DOHH2 (cell line): ENCODE measurements around the gene NKTR.
A peak's percentile ranks its signal among the peaks of the same experiment; 100 is the strongest.
"Not testable (repeated sequence)": the region's sequence is repeated elsewhere in the genome, so short reads cannot be mapped to it uniquely, and the experiment has no call there.

Source experiments
- H3F3A ChIP-seq: fragments of 200-600 bp; sonication (generic), shearing (Covaris generic); 2 replicates; pipeline ENCODE4 v1.6.0; 2016; ENCODE audit warnings: antibody characterized with exemption, mild to moderate bottlenecking; ENCODE audit not compliant: control insufficient read depth, insufficient read depth
- H3K27ac ChIP-seq: fragments of 200-600 bp; sonication (generic); 2 replicates; pipeline ENCODE4 v1.5.1; 2014; ENCODE audit warnings: low read depth, mild to moderate bottlenecking, low read length, moderate library complexity
- H3K27me3 ChIP-seq: fragments of 200-600 bp; sonication (generic); 2 replicates; pipeline ENCODE4 v1.6.1; 2014; ENCODE audit warnings: mild to moderate bottlenecking, low read length, mixed read lengths; ENCODE audit not compliant: control insufficient read depth
- H3K36me3 ChIP-seq: fragments of 200-600 bp; sonication (generic); 2 replicates; pipeline ENCODE4 v1.6.1; 2014; ENCODE audit warnings: mild to moderate bottlenecking, low read length, moderate library complexity, mixed read lengths; ENCODE audit not compliant: control insufficient read depth
- H3K4me1 ChIP-seq: fragments of 200-600 bp; sonication (generic); 2 replicates; pipeline ENCODE4 v1.6.1; 2014; ENCODE audit warnings: mild to moderate bottlenecking, low read length, mixed read lengths; ENCODE audit not compliant: control insufficient read depth
- H3K4me2 ChIP-seq: fragments of 200-600 bp; sonication (generic); 2 replicates; pipeline ENCODE4 v1.6.0; 2014; ENCODE audit warnings: mild to moderate bottlenecking, low read length, moderate library complexity
- H3K4me3 ChIP-seq: fragments of 200-600 bp; sonication (generic); 2 replicates; pipeline ENCODE4 v1.5.1; 2014; ENCODE audit warnings: mild to moderate bottlenecking, low read length, mixed read lengths
- H3K79me2 ChIP-seq: fragments of 200-600 bp; sonication (generic); 2 replicates; pipeline ENCODE4 v1.6.1; 2014; ENCODE audit warnings: mild to moderate bottlenecking, low read length, mixed read lengths; ENCODE audit not compliant: control insufficient read depth
- H3K9me2 ChIP-seq: fragments of 200-600 bp; sonication (generic); replicated peaks from 2 replicates; pipeline ENCODE4 v1.6.1; 2014; ENCODE audit warnings: mild to moderate bottlenecking, low read length, mixed read lengths; ENCODE audit not compliant: control insufficient read depth
- H3K9me3 ChIP-seq: fragments of 200-600 bp; sonication (generic); 2 replicates; pipeline ENCODE4 v1.6.1; 2014; ENCODE audit warnings: antibody characterized with exemption, low read length, mixed read lengths; ENCODE audit not compliant: control insufficient read depth, insufficient read depth
- H4K20me1 ChIP-seq: fragments of 200-600 bp; sonication (generic); 2 replicates; pipeline ENCODE4 v1.6.0; 2014; ENCODE audit warnings: low read depth, mild to moderate bottlenecking, antibody characterized with exemption, low read length, moderate library complexity; ENCODE audit not compliant: control insufficient read depth, insufficient read depth
- CTCF ChIP-seq: fragments of 200-600 bp; sonication (generic); IDR thresholded peaks from one replicate; pipeline ENCODE4 v1.5.1; 2014; ENCODE audit warnings: antibody characterized with exemption, mild to moderate bottlenecking, low read depth, low read length; ENCODE audit not compliant: poor library complexity, severe bottlenecking
- EZH2phosphoT487 ChIP-seq: fragments of 200-600 bp; sonication (generic); IDR thresholded peaks from 2 replicates; pipeline ENCODE4 v1.6.1; 2017; ENCODE audit warnings: borderline replicate concordance, mild to moderate bottlenecking, antibody characterized with exemption, low read length, moderate library complexity, mixed read lengths

The NKTR gene

DNA sequence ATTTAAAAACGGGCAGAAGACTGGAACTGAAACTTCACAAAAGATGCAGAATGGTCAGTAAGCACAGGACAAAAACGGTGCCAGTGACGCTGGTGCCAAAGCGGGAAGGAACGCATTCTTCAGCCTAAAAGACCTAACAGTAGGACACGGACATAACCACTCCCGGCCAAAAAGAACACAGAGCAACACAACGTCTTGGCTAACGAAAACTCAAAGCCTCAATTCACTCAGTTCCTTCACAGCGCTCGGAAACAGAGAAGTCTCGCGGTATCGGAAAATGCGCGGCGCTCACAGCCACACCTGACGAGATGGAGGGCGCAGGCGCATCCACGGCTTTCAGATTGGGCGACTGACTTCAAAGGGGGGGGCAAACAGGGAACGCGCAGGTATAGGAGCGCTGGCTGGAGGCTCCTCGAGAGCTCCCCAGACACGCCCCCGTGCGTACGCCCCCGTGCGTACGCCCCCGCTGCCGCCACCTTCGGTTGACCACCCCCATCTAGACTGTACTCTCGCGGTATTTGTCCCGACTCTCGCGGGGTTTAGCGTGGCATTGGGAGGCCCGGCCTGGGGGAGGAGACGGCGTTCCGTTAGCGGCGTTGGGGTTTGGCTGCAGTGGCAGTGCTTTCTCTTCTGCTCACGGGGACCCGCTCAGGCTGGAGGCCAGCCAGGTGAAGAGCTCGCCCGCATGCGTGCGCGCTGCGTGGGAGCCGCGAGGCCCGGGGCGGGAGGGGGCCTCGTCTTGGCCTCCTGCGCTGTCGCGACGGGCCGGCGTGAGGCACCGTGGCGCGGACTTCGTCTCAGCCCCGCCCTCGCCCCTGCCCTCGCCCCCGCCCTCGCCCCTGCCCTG is at the start of gene NKTR:
TSS of gene NKTR (plus strand) at position 576 of the 847 bp plus-strand sequence. CDS start 321 bp downstream, outside the sequence.
- Histone ChIP-seq H4K20me1 (peaks cover 15% of the 10 kb centered on the region; the same call in 1 of the 2 replicates), H3F3A (peaks cover 33% of the 10 kb centered on the region), H3K4me3 (peak within 1 kb of the TSS; percentile 95), H3K9me3 (no peaks in the 10 kb centered on the region), H3K79me2 (peaks cover 54% of the 10 kb centered on the region), H3K4me1 (peaks cover 39% of the 10 kb centered on the region), H3K4me2 (peak within 1 kb of the TSS; percentile 72), H3K27ac (peak within 1 kb of the TSS; percentile 89), H3K9me2 (no peaks in the 10 kb centered on the region), H3K36me3 (peaks cover 58% of the 10 kb centered on the region), H3K27me3 (no peaks in the 10 kb centered on the region)
- no peak for TF ChIP-seq EZH2phosphoT487
- peak; percentile 4 for TF ChIP-seq CTCF

GRCh38 chr3:42552830-42553229 is 47.7 kb upstream of the NKTR start:
- no peaks in the 10 kb centered on the region for H3K9me2 ChIP-seq
- H3K79me2 ChIP-seq, result no peaks in the 10 kb centered on the region
- TF ChIP-seq CTCF, result no peak
- TF ChIP-seq EZH2phosphoT487, result no peak
- no peaks in the 10 kb centered on the region for H3K27me3 ChIP-seq
- H3K36me3 ChIP-seq, result peaks cover 58% of the 10 kb centered on the region
- H3K27ac ChIP-seq, result no peak overlapping the region
- no peak overlapping the region for H3K4me2 ChIP-seq
- no peak overlapping the region for H3K4me3 ChIP-seq
- H4K20me1 ChIP-seq, result no peaks in the 10 kb centered on the region
- no peaks in the 10 kb centered on the region for H3K4me1 ChIP-seq
- no peaks in the 10 kb centered on the region for H3F3A ChIP-seq
- no peaks in the 10 kb centered on the region for H3K9me3 ChIP-seq

DNA sequence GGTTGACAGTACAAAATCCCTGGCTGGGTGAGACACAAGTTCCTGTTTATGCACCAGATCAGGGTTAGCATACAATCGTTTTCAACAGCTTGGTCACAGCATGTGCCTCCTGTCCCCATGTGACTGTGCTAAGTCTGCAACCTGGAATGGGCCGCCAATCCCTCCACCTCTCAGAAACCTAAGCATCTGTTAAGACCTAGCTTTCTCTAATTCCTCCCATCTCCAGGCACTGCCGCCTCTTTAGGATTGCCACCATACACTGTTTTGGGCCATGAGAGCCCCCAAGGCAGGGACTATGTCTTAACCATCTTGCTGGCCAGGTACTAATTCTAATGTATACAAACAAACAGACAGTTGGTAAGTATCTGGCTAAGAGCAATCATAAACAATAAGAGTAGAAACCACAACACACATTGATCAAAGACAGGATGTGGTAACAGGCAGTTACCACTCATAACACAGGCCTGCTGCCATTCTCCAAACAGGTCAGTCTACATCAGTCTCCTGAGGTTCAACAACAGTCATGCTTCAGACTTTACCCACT is 44.3 kb upstream of the NKTR start:
- Histone ChIP-seq H3K4me3 (no peak overlapping the region), H3K9me3 (no peaks in the 10 kb centered on the region), H3K27me3 (no peaks in the 10 kb centered on the region), H3K27ac (no peak overlapping the region), H3K9me2 (no peaks in the 10 kb centered on the region), H3K4me1 (no peaks in the 10 kb centered on the region), H3K4me2 (no peak overlapping the region), H4K20me1 (no peaks in the 10 kb centered on the region), H3F3A (no peaks in the 10 kb centered on the region), H3K79me2 (no peaks in the 10 kb centered on the region), H3K36me3 (peaks cover 80% of the 10 kb centered on the region)
- TF ChIP-seq CTCF (no peak), EZH2phosphoT487 (no peak)

GRCh38 chr3:42556817-42557216 is 43.7 kb upstream of the NKTR start:
- H3K4me2 ChIP-seq, result not testable (repeated sequence)

More at GRCh38 chr3:42556817-42557216, 43.7 kb upstream of the NKTR start:
- not testable (repeated sequence) for H3K27ac ChIP-seq, H3K27me3 ChIP-seq, H3K79me2 ChIP-seq, H3K4me3 ChIP-seq, H3K9me2 ChIP-seq, H3K9me3 ChIP-seq, H3K4me1 ChIP-seq, H3F3A ChIP-seq, H4K20me1 ChIP-seq
- peaks cover 83% of the 10 kb centered on the region for H3K36me3 ChIP-seq
